ENCODE results near the gene RRP36.
"Not testable (repeated sequence)": the region's sequence is repeated elsewhere in the genome, so short reads cannot be mapped to it uniquely, and the experiment has no call there.

RRP36 gene

DNA sequence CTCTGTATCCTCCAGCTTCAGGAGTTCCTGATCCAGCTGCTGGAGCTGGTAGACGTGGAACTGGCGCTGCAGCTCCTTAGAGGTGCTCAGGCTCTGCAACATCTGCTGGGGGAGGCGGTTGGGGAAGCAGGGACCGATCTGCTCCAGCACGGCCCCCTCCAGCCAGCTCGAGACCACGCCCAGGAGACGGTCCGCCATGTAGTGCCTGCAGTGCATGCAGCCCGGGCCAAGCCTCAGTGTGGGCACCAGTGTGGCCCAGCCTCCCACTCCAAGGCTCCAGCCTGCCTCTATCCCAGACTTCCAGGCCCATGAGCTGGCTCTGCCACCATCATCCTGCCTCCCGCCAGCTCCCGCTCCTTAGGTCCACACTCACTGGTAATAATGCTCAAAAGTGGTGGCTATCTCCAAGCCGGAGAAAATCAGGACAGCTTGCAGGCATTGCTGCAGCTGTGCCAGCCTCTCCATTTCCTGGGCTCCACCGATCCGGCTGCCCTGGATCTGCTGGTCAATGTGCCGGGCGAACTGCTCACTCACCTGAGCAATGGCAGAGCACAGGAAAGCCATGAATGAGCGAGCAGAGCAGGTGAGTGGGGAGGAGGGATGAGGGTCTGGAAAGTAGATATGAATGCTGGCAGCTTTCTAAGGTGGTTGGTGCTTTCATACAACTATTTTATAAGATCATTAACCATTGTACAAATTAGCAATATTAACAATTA is 19.3 kb downstream of the RRP36 start:
- no peak for DNase-seq

DNA sequence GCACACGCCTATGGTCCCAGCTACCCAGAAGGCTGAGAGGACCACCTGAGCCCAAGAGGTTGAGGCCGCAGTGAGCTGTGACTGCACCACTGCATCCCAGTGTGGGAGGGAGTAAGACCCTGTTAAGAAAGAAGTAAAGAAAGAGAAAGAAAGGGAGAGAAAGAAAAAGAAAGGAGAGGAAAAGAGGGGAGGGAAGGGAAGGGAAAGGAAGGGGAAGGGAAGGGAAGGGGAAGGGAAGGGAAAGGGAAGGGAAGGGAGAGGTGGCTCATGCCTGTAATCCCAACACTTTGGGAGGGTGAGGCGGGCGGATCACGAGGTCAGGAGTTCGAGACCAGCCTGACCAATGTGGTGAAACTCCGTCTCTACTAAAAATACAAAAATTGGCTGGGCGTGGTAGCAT is 20.1 kb downstream of the RRP36 start:
- not testable (repeated sequence) for DNase-seq

DNA sequence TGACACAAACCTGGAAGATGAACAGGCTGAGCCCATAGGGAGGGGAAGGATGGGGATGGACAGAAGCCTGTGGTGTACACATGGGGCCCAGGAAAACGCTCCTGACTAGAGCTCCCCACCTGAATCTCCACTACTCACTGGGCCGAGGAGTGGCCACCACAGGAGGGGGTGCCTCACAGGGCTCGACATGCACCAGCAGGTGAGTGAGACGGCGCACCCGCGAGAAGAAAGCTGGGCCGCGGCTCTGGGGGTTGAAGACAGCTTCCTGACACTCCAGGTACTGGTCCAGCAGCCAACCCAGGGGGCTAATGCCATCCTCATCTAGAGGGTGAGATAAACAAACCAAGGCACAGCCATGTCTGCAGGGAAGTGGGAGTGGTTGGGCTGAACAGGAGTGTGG is 21.9 kb downstream of the RRP36 start:
- no peak for DNase-seq

DNA sequence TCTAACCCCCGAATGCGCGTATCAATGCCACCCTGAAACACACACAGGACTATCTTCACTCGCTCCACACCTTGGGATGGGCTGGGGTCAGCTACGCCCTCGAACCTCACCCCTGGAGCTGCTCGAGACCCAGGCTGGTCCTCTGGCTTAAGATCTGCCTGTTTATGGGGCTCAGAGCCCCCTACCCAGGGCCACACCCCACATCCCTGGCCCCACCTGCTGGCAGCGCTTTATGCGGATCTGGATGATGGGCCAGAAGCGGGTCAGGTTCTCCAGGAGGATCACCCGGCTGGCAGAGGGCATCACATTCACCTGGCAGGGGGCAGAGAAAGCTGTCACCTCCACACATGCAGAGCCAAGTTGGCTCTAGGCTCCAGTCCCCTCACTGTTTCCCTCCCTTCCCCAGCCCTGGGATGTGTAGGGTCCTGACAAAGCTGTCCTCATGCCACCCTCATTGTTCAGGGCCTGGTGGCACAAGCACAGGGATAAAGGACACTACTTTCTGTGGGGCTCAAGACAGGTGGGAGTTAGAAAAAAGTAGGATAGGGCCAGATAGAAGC is 24.0 kb downstream of the RRP36 start:
- DNase-seq: no peak

DNA sequence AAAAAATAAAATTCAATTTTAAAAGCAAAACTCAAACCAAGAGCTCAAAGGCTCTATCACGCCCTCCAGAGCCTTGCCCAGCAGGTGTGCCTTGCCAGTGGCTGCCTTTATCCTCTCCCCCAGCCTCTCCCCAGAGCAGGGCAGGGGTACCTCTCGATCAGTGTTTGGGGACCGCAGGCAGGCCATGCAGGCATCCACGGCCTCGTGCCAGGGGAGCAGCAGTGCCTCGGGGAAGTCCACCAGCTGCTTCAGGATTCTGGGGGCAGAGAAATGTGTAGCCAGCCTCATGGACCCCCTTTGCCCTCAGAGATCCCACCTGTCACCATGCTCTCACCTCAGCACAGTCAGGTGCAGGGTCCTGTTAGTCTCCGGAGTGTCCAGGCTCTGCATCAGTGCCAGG is 26.6 kb downstream of the RRP36 start:
- no peak for DNase-seq

DNA sequence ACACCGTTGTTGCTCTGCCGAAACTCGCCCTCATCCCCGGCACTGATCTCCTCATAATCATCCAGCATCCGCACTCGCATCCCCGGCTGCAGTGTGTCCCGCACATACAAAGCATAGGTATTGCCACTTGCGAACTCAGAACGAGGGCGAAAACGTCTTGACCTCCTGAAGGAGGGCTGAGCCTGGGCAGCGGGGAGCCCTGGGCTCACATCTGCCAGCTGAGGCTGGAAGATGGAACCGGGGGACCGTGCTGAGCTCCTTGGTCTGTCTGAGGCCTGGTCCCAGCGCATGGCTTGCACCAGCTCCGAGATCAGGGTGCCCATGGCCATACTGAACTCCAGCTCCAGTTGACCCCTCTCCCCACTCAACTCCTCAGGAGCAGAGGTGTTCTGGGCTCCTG is 29.6 kb downstream of the RRP36 start:
- no peak for DNase-seq

DNA sequence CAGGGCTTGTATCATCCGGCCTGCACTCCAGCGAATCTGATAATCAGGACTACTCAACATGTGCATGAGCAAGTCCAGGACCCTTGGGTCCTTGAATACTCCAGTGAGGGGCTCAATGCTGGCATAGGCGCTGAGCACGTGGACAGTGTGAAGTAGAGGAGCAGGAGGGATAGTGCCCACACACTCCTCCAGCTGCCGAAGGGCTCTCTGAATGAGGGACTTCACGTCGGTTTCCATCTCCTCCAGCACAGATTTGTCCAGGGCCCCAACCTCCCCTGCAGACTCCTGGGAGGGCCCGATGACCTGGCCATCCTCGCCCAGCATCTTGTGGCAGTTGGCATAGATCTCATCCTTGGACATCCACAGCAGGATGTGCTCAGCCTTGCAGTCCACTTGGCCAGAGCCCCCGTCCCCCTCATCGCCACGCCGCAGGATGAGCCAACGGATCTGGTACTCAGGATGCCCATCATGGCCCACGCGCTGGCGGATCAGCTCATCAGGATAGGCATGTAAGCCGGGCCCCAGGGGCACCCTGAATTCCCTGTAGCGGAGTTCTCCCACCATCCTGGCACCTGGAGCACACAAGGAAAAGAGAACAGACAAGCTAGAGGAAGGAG is 30.9 kb downstream of the RRP36 start:
- no peak for DNase-seq

DNA sequence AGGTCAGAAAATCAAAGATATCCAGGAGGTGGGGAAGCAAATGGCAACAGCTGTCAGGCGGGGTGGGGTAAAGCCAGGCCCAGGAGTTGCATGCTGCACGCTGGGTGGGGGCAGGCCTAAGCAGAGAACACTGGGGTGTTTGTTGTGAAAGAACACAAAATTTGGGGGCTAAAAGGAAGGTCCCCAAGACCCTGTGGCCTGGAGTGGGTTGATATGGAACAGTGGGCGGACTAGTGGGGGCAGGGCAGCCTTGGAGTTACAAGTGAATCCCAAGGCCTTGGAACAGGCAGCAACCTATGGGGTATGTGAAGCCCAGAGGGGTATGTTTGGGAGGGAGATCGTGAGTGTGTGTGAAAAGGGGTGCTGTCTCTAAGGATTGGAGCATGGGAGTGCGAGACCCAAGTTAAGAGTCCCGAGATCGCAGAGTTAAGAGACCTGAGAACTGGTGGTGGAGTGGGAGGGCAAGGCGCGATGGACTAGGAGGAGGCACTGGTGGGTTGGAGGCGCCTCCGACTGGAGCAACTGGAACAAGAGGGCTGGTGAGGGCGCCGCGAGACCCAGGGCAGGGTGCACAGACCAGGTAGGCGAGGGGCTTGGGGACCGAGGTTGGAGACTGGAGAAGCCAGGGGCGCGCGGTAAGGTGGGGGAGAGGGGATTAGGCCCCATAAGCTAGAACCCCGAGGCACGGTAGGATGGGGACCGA is 31.6 kb downstream of the RRP36 start:
- no peak for DNase-seq

DNA sequence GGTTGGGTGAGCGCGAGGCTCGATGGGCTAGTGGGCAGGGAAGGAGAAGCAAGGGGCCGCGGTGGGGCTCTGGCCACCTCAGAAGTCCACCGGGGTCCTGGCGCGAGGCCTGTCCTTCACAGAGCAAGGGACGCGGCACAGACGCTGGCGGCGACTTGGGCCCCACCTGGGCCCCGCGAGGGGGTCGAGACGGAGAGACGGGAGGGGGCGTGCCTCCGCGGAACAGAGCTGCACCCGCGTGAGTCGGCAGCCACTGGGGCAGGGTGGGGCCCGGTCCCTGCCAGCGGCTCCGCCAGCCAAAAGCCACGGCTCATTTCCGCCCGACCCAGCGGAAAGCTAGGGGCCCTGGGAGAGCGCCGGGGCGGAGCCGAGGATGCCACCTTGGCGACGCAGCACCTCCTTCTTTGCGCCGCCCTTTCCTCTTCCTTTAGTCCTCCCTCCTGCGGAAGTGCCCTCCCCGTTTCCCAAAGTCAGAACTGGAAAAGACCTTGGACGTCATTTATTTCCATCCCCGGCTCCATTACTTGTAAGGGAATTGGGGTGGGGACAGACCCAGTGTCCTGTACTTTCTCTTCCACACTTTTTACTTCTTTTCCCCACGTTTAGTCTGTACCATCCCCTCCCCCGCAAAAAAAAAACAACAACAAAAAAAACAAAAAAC is 32.3 kb downstream of the RRP36 start, which contains the start of gene CUL7:
Gene CUL7 (minus strand): TSS at position 307 of the 661 bp plus-strand sequence. CDS start 1,063 bp downstream, outside the sequence.
- DNase-seq: peak; percentile 75

DNA sequence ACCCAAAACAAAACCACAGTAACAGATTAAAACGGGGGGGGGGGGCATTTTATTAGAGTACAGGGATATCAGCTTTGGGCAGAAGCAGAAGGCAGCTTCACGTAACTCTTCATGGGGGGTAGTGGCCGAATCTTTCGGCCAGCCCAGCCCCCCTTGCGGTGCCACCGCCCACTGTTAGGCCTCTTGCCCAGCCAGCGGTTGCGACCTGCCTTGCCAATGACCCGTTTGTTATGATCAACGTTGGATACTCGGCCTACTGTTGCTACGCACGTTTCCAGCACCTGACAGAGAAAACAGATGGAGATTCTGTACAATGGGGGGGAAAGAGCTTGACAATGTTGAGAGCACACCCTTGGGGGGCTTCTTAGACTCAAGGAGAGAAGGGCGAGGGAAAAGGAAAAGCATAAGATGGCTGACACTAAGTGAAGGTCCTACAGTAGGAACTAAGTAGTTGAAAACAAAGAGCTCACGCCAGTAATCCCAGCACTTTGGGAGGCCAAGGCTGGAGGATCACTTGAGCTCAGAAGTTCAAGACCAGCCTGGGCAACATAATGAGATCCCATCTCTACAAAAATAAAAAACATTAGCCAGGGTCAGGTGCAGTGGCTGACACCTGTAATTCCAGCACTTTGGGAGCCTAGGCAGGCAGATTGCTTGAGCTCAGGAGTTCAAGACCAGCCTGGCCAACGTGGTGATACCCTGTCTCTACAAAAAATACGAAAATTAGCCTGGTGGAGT is 33.0 kb downstream of the RRP36 start:
- no peak for DNase-seq

DNA sequence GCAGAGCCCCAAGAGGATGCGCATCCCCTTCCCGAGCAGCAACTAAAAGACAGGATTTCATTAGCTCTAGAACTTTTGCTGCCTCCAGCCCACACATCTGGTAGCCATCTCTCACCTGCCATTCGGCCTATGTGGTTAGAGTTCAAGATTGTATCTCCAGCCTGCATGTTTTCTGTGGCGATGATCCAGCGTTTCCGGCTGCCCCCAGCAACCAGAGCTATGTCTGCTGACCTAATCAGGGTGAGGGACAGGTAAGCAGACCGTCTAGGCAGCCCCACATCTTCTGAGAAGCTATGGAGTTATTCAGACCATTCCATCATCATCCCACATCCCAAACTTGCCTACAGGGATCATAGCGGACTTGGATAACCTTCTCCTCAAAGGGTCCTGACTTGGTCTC is 34.5 kb downstream of the RRP36 start:
- DNase-seq: no peak

DNA sequence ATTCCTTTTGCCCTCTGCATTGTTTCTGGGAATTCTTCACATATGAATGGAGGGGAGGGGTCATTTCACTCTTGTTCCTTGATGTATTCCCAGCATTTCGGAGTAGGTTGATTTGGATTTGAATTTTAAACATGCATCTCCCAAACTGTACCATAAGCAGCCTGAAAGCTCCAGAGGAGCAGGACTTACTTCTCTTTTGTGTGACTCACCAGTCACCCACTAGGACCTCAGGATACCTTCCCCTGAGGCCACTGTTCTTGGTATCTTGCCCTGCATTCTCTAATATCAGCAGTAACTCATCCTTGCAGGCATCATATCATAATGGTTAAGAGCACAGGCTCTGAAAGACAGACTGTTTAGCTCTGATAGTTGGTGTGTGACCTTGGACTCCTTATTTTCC is 37.1 kb downstream of the RRP36 start:
- no peak for DNase-seq

DNA sequence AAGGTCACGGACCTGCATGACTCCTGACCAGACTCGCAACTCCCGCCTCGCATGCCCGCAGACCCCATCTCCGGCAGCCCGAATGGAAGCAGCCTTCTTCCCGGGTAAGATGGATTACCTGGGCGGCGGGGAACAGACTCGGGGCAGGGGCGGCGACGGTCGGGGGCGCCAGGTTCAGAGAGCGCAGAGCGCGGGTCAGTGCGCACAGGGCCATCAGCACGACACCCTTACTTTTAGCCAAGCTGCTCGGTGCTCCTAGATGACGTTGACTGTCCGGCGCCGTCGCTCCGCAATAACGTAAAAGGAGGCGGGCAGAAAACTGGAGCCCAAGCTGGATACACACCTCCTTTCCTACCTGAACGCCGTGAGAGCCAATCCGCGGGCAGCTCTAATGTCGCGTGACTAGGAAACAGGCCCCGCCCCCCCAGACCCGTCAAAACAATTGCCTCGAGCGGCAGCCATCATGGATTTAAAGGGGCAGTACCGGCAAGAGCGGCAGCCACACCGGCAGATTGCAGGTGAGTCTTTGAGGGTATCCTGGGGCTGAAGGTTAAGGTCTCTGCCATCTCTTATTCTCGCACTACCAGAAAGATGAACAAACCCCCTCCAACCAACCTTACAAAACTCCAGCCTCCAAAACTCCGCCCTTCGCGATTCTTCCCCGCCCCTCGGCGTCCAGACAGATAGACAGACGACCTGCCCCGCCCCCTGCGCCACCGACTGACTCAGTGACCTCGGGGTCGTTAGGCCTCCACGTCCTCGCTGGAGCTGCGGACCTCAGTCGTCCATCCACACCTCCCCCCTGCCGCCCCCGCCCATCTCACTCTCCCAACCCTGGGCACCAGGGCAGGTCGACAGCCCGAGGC is 38.0 kb downstream of the RRP36 start, which contains the start of the genes KLC4 and MRPL2:
Gene KLC4 (plus strand): TSS at position 464 of the 866 bp plus-strand sequence. CDS start 1,705 bp downstream, outside the sequence.
Gene MRPL2 (minus strand): TSS at position 267 of the 866 bp plus-strand sequence. CDS start 53 bp downstream, at position 214.
- peak; percentile 98 for DNase-seq

DNA sequence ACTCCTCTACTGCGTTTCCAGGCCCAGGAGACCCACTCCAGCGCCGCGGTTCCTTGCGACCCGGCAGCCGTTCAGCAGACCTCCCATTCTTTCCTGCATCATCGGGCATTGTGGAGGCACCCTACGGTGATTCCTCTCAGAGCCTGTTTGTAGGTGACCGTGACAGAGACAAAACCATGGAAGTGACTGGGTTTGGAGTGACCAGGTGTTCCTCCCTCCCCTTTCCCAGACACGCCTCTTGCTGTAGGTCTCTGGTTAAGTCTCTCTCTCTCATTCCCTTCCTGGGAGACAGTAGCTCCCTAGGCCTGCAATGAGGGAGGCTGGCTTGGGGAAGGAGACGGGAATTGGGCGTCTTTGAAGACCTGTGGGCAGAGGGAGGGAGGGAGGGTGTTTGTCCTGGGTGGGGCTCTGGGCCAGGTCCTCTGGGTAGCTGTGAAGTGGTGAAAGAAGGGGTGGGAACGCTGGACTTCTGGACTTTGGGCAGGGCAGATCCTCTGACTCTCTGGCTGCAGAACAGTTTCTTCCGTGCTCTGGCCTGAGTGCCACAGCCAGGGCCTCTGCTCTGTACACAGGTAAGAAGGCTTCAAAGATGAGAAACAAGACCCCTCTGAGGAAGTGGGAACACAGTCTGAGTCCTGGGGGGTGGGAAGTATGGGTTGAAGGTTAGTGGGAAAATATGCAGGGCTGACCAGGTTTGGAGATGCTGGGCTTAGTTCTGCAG is 38.8 kb downstream of the RRP36 start:
- no peak for DNase-seq

DNA sequence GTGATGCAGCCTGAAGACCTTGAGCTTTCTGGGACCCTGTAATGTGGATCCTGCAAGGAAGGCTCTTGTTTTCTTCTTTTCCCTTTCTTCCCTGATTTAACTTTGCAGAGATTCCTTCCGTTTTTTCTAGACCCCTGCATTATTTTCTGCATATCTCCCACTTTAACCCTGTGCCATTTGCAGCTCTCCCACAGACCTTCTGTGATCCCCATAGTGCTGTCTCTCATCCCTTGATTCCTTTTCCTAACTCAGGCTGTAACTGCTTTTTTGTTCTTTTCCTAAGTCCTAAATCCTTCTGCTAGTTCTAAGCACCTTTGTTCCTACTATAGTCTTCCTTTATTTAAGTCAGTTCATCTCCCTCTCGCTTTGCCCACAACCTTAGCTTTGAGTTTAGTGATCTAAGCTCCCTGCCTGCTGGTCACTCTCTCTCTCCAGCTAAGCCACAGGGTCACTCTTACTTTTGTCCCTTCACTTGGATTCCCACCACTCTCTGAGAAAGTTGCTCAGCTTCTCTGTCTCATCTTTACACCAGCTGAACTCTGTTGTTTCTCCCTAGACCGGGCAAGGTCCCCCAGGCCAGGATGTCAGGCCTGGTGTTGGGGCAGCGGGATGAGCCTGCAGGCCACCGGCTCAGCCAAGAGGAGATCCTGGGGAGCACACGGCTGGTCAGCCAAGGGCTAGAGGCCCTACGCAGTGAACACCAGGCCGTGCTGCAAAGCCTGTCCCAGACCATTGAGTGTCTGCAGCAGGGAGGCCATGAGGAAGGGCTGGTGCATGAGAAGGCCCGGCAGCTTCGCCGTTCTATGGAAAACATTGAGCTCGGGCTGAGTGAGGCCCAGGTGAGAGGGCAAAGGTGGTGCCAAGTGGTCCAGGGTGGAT is 39.6 kb downstream of the RRP36 start:
- no peak for DNase-seq

DNA sequence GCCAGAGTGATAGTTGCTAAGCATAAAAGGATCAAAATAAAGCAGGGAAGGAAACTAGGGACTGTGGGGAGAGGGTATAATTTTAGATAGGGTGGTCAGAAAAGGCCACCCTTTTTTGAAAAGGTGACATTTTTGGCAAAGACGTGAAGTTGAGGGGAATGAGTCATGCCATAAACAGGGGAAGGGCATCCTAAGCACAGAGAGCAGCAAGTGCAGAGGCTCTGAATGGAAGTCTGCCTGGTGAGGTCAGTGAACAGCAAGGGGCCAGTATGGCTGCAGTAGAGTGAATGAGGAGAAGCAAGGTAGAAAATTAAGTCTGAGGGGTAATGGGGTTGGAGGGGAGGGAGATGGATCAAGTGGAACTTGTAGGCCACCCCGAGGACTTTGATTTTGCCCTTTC is 40.4 kb downstream of the RRP36 start:
- no peak for DNase-seq

DNA sequence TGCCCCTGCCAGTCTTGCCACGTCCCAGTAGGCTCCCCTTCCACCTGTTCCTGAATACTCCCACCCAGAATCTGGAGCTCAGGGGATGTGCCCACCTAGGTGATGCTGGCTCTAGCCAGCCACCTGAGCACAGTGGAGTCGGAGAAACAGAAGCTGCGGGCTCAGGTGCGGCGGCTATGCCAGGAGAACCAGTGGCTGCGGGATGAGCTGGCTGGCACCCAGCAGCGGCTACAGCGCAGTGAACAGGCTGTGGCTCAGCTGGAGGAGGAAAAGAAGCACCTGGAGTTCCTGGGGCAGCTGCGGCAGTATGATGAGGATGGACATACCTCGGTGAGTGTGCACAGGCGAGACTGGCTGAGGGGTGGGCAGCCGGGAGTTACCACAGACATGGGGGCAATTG is 41.4 kb downstream of the RRP36 start:
- DNase-seq: no peak

DNA sequence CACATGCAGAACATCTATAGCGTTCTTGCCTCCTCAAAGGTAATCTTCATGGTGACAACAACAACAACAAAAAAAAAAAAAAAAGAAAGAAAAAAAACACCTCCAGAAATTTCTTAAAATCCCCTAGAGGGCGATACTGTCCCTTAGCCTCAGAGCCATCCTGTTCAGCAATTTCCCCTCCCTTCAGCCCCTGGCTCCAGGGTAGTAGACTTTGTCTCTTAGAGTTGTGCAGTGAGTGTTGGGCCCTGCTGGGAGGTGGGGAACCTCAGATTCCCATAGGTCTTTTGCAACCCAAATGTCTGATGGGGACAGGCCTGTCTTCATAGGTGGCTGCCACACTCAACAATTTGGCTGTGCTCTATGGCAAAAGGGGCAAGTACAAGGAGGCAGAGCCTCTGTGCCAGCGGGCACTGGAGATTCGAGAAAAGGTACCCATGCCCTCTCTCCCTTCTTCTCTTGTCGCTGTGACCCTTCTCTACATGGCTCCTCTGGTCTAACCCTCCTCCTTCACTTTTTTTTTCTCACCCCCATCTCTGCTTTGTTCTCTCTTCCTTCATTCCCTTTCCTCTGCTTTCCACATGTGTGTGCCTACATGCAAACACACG is 48.7 kb downstream of the RRP36 start:
- no peak for DNase-seq
